GM06990 (cell line): ENCODE results near the gene FGR.

ENCODE experiments used
- DNase-seq: peaks from one replicate; pipeline ENCODE4 v3.0.0-alpha.2; 2011; ENCODE audit not compliant: insufficient read length; ENCODE audit errors: extremely low read depth
- H3K27me3 ChIP-seq: replicated peaks from 2 replicates; pipeline ENCODE4 v1.6.0; 2011; ENCODE audit warnings: low read length; ENCODE audit not compliant: control insufficient read depth, insufficient read depth
- H3K36me3 ChIP-seq: 2 replicates; pipeline ENCODE4 v1.5.1; 2011; ENCODE audit warnings: low read length; ENCODE audit not compliant: control insufficient read depth, insufficient read depth
- H3K4me3 ChIP-seq: replicated peaks from 2 replicates; pipeline ENCODE4 v1.5.1; 2011; ENCODE audit warnings: low read depth, mild to moderate bottlenecking, control low read depth, low read length
- TF ChIP-seq, protein P1 (sequence below): IDR thresholded peaks from 2 replicates; pipeline ENCODE4 v1.5.1; 2011; ENCODE audit warnings: low read length, control low read depth, mild to moderate bottlenecking, inconsistent platforms; ENCODE audit not compliant: insufficient read depth, poor library complexity, severe bottlenecking

Gene FGR

DNA sequence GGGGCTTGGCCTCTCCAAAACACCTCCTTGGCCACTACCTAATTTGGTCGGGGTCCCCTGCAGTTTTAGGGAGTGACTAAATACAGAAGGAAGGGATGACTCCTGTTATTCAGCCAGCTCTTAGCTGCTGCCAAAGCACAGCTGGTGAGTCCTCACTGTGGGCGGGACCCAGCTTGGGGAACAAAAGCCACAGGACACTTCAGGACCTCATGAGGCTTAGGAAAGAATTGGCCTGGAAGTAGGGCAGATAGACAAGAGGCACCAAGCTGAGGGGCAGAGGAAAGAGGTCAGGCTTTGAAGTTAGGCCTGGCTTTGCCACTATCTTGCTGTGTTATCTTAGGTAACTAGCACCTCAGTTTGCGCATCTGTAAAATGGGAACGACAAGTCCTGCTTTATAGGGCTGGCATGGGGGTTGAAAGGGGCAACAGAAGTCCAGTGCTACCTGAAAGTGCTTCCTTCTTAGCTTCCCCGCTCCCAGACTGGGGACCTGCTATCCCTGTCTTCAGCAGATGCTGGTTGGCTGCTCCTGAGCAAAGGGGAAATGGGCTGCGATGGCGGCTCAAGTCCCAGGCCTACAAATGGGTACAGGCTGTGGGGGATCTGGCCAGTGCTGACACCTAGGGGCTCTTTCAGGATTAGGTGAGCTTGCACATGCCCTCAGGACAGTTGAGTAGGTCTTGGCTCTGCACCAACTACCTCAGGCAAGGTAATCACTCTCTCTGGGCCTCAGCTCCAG lies 21.3 kb upstream of the FGR start:
- DNase-seq: peak; percentile 37
- Histone ChIP-seq H3K36me3 (no peaks in the 10 kb centered on the region), H3K4me3 (no peak overlapping the region), H3K27me3 (no peaks in the 10 kb centered on the region)
- TF ChIP-seq, protein P1, sequence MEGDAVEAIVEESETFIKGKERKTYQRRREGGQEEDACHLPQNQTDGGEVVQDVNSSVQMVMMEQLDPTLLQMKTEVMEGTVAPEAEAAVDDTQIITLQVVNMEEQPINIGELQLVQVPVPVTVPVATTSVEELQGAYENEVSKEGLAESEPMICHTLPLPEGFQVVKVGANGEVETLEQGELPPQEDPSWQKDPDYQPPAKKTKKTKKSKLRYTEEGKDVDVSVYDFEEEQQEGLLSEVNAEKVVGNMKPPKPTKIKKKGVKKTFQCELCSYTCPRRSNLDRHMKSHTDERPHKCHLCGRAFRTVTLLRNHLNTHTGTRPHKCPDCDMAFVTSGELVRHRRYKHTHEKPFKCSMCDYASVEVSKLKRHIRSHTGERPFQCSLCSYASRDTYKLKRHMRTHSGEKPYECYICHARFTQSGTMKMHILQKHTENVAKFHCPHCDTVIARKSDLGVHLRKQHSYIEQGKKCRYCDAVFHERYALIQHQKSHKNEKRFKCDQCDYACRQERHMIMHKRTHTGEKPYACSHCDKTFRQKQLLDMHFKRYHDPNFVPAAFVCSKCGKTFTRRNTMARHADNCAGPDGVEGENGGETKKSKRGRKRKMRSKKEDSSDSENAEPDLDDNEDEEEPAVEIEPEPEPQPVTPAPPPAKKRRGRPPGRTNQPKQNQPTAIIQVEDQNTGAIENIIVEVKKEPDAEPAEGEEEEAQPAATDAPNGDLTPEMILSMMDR: peak; percentile 20

- DNase-seq: no peak
- Histone ChIP-seq H3K36me3 (no peaks in the 10 kb centered on the region), H3K27me3 (no peaks in the 10 kb centered on the region), H3K4me3 (no peak overlapping the region)
- TF ChIP-seq, protein P1: no peak
Observed at GRCh38 chr1:27655151-27655937, 20.4 kb upstream of the FGR start.

- TF ChIP-seq, protein P1: no peak
- no peak overlapping the region for H3K4me3 ChIP-seq
- H3K27me3 ChIP-seq: no peaks in the 10 kb centered on the region
- no peaks in the 10 kb centered on the region for H3K36me3 ChIP-seq
- no peak for DNase-seq
Observed at GRCh38 chr1:27652111-27652864, 17.3 kb upstream of the FGR start.

GRCh38 chr1:27650539-27651175 lies 15.7 kb upstream of the FGR start:
- Histone ChIP-seq H3K27me3 (no peaks in the 10 kb centered on the region), H3K4me3 (no peak overlapping the region), H3K36me3 (no peaks in the 10 kb centered on the region)
- TF ChIP-seq, protein P1: no peak
- DNase-seq: no peak

GRCh38 chr1:27650171-27650538 lies 15.2 kb upstream of the FGR start:
- no peak for DNase-seq
- H3K36me3 ChIP-seq: no peaks in the 10 kb centered on the region
- TF ChIP-seq, protein P1: no peak
- no peak overlapping the region for H3K4me3 ChIP-seq
- no peaks in the 10 kb centered on the region for H3K27me3 ChIP-seq
